ENCODE data around the gene TRMT61A.
A peak's percentile ranks its signal among the peaks of the same experiment; 100 is the strongest.

Gene TRMT61A

DNA sequence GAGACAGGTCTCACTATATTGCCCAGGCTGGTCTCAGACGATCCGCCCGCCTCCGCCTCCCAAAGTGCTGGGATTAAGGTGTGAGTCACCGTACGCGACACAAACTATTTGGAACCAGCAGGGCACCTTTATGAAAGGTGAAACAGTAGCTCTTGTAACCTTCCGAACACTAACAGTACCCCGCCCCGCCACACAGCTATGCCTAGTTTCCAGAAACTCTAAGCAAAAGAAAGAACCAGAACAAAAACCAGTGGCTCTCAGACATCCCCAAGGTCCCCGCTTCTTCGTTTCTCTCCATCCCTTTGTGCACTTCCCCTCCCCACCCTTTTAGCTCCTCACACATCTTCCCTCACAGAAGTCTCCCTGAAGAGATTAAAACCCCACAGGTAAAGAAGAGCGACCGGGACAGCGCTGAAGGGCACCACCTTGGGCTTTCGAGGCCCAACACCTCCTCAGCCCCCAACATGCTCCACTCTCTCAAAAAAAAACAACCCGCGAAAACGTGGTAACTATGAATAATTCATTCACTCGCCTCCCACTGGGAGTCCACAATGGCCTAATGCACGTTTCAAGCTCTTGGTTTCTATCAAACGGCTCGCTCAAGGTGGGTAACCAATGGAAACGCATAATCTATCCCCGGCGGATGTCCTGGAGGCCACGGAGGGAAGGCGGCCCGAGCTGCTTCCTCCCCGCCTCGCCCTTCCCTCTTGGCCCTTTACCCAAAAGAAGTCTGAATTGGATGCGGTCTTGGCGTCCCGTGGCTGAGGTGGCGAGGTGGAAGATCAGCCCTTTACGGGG, 32.6 kb downstream of the TRMT61A start:
- DNase-seq (ENCODE audit: low read depth in 1 of 2, low spot score in 1 of 2) = no peak

DNA sequence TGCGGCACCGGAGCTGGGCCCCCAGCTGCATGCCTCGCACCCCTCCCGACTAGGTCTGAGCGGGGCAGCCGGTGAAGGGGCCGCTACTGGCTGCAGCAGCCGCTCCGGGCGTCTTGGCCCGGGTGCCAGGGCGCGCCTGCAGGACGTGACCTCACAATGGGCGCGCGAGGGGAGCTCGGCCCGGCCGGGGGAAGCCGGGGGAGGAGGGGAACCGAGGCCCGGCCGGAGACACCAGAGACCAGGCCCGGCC, 33.1 kb downstream of the TRMT61A start:
- DNase-seq (ENCODE audit: low read depth in 1 of 2, low spot score in 1 of 2) = no peak

- DNase-seq (ENCODE audit: low read depth in 1 of 2, low spot score in 1 of 2) = peak; percentile 71 to 79
Measured at GRCh38 chr14:103562429-103563225, 33.6 kb downstream of the TRMT61A start, which contains the start of the genes BAG5 and COA8. BAG5 (minus strand) TSS chr14:103562657; CDS start chr14:103561164, 1,493 bp downstream. COA8 (plus strand) TSS chr14:103562960; CDS start chr14:103563002, 42 bp downstream.

DNA sequence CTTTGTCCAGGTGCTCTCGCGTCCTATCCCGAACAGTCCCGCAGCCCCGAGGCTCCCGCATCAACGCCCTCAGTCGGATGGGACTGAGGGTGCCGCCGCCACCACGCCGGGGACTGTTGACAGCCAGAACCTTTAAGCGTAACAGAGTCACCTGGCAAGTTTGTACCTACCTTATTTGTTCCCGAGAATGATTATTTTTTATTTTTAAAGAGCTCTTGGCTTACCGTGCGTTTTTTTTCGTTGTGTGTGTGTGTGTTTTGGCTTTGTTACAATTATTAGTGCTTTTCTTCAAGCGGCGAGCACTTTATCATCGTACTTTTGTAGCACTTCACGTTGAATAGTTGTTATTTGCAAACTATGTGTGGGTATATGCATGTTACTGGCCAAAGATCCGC, 34.2 kb downstream of the TRMT61A start:
- DNase-seq (ENCODE audit: low read depth in 1 of 2, low spot score in 1 of 2) = no peak

GRCh38 chr14:103563844-103564505, 35.0 kb downstream of the TRMT61A start:
- DNase-seq (ENCODE audit: low read depth in 1 of 2, low spot score in 1 of 2) = no peak

DNA sequence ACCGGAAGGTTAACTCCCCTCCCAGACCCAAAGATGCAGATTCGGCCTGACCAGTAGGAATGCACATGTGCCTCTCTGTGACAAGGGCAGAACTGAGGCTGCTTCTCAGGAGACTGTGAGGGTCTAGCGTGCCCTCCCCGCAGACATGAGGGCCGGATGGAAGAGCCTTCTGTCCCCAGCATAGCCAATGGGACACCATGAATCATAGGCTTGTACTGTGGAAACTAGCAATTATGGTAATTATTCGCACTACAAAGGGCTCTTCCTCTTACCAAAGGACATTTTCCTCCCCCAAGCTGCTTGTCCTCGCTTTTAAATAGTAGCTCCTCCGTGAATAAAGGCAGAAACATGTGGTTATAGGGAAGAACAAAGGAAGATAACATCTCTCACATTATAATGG, 40.0 kb downstream of the TRMT61A start:
- no peak for DNase-seq (ENCODE audit: low read depth in 1 of 2, low spot score in 1 of 2)

DNA sequence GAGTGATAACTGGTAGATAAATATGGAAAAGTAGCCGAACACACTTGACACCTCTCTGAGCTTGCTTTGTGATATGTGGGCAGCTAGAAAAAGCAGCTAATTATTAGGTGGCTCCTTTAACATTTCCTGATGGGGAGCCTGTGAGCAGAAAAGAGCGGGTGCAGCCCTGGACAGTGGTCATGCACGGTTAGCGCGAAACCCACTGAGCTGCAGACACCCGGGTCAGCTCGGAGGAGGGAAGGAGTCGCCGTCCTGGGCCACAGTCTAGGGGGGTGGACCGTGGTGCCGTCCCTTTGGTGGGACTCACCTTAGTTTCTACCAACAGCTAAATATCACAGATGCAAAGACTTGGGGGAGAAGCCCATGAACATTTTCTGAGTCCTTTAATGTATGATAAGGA, 40.4 kb downstream of the TRMT61A start:
- DNase-seq (ENCODE audit: low read depth in 1 of 2, low spot score in 1 of 2) = no peak

DNA sequence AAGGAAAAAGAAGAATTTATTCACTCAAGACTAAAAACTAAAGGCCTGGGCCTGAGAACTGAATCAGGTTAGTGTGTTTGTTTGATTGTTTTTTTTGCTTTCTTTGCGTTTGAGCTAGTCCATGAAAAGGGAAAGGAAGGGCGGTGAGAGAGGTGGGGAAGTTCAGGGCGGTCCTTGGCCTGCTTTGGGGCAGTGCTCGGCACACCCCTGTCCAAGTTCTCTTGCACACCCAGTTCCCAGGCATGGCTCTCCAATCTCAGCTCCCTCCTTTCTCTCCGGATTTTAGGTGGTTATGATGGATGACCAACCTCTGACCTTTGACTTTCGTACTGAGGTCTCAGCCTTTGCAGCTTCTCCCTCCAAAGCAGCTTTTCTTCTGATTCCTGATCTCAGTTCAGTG, 45.1 kb downstream of the TRMT61A start:
- DNase-seq (ENCODE audit: low read depth in 1 of 2, low spot score in 1 of 2) = no peak

DNA sequence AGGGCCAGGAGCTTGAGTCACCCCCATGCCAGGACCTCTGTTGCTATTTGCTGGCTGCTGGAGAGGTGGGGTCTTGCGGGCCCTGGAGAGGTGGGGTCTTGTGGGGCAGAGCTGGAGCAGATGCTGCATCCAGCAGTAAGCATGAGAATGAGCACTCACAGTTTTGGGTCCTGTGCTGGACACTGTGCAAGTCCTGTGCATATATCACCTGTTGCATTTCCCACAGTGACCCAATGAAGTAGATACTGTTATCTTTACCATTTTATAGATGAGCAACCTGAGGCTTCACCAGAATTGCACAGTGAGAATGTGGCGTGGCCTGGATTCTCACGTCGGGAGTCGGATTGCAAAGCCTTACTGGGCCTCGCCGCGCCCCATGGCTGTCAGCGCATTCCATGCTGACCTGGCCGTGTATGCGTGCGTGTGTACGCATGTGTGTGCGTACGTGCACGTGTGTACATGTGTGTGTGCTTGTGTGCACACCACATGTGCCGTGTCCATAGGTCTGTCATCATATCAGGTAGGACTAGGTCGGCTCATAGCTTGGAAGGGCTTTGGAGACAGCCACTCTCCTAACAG, 45.8 kb downstream of the TRMT61A start:
- DNase-seq (ENCODE audit: low read depth in 1 of 2, low spot score in 1 of 2) = no peak

GRCh38 chr14:103576371-103577024, 47.5 kb downstream of the TRMT61A start:
- DNase-seq (ENCODE audit: low read depth in 1 of 2, low spot score in 1 of 2) = no peak

DNA sequence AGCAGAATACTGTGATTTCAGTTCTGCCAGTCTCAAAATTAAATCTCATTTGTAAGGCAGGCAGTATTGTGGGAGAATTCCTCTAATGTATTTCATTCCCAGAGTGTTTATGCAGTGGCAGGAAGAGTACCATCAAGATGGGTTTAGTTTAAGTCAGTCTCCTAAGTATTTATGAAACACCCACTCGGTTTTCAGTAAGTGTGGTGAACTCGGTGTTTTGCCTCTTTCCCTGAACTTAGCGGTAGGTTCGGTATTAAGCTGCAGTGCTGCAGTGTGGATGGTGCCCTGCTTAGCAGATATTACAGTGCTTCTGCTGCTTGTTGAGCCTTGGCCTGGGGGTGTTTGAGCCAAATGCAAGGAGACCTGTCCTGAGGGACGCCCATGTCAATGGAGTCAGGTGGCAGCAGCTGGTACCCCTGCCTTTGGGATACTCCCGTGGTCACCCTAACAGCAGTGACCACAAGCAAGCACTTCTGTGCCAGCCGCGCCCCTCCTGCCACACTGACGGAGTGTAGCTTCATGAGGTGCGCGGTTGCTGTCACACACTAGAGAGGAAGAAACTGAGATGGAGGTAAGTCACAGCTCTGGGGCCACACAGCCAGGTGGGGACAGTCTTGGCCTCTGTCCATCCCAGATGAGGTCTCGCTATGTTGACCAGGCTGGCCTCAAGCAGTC, 49.5 kb downstream of the TRMT61A start:
- no peak for DNase-seq (ENCODE audit: low read depth in 1 of 2, low spot score in 1 of 2)

DNA sequence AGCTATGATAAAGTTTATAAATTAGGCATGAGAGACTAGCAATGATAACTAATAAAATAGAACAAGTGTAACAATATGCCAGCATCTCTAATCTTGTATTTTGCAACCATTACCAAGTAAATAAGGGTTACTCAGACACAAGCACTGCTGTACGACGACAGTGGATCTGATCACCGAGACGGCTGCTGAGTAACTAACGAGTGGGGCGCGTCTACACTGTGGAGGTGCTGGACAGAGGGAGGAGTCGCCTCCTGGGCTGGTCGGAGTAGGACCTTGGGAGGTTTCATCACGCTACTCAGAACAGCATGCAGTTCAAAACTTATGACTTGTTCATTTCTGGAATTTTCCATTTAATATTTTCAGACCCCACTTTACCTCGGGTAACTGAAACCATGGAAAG, 52.2 kb downstream of the TRMT61A start:
- no peak for DNase-seq (ENCODE audit: low read depth in 1 of 2, low spot score in 1 of 2)

DNA sequence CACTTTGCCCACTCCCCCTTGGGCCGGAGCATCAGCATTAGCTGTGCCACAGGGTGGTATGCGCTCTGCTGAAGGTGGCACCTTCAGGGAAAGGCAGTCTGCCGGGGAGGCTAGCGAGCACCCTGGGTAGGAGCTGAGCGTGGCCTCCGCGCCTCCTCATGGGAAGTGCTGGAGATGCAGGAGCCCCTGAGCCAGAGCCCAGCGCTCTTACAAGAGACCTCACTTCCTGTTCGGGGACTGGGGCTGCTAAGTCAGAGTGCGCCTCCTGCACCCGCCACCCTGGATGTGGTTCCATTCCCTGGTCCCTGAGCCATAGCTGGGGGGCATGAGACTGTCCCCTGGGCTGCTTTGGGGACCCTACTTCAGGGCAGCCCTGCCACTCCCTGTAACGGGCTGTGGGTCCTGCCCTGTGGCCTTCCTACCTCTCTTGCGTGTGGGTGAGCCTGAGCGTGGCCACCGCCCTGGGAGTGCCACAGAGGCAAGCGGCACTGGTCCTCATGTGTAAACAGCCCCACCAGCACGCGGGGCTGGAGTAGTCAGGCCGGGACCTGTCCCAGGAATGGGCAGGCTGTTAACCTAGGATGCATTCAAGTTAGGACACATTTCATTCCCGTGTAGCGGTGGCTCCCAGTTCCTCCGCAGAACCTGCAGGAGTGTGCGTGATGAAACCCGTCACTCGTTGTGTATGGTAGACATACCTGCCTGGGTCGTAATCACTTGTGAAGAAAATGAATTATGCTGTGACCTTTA, 53.1 kb downstream of the TRMT61A start:
- no peak for DNase-seq (ENCODE audit: low read depth in 1 of 2, low spot score in 1 of 2)

DNA sequence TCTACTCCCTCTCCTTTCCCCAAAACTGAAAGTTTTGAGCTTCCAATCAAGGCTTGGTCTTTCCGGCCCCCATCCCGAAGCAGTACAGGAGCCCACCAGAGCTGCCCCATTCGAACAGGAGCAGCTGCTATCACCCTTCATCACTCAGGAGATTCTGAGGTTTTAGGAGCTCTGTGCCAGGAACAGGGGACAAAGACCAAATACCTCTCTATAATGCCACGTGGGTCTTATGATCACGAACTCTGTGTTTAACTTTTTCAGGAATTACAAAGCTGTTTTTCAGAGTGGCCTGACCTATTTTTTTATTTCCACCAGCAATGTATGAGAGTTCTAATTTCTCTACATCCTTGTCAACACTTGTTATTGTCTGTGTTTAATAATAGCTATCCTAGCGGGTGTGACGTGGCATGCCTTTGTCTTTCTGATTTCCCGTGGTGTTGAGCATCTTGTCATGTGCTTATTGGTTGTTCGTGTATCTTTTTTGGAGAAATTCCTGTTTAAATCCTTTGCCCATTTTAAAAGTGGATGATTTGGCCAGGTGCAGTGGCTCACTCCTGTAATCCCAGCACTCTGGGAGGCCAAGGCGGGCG, 55.4 kb downstream of the TRMT61A start:
- DNase-seq (ENCODE audit: low read depth in 1 of 2, low spot score in 1 of 2) = no peak
